Brain microvascular endothelial cell (primary cell): ENCODE results near the gene GRAMD1A.
"Not testable (repeated sequence)": the region's sequence is repeated elsewhere in the genome, so short reads cannot be mapped to it uniquely, and the experiment has no call there.

Experiments
- DNase-seq: peaks from one replicate; pipeline ENCODE4 v3.0.0-alpha.2; 2020
- H3K27ac ChIP-seq: fragments of 250-450 bp; sonication (Bioruptor Pico); 2 replicates; pipeline ENCODE4 v1.5.1; 2020; ENCODE audit warnings: mild to moderate bottlenecking, moderate library complexity
- H3K27me3 ChIP-seq: fragments of 250-450 bp; sonication (Bioruptor Pico); replicated peaks from 2 replicates; pipeline ENCODE4 v1.5.1; 2020; ENCODE audit warnings: mild to moderate bottlenecking
- H3K36me3 ChIP-seq: fragments of 250-450 bp; sonication (Bioruptor Pico); replicated peaks from 2 replicates; pipeline ENCODE4 v1.5.1; 2020; ENCODE audit warnings: mild to moderate bottlenecking
- H3K4me3 ChIP-seq: 2 replicates; pipeline ENCODE4 v1.5.1; 2011; ENCODE audit warnings: low read depth, mild to moderate bottlenecking, control low read depth, low read length, moderate library complexity
- in situ Hi-C: cut with HindIII; loops from 2 replicates; pipeline ENCODE4 v1.10.0; 2017; ENCODE audit warnings: low sequenced_read_pairs, low pct_ligation_motif_present
- TF ChIP-seq, protein P1 (sequence below): IDR thresholded peaks from 2 replicates; pipeline ENCODE4 v1.5.1; 2011; ENCODE audit warnings: low read depth, mild to moderate bottlenecking, moderate library complexity, low read length, control low read depth, inconsistent platforms; ENCODE audit errors: missing control alignments

The GRAMD1A gene

GRCh38 chr19:34967551-34967950 lies 32.6 kb upstream of the GRAMD1A start:
- H3K27me3 ChIP-seq: no peaks in the 10 kb centered on the region
- DNase-seq: no peak
- no peak overlapping the region for H3K4me3 ChIP-seq
- in situ Hi-C loops: no loop called here
- no peaks in the 10 kb centered on the region for H3K36me3 ChIP-seq
- H3K27ac ChIP-seq: no peak overlapping the region
- TF ChIP-seq, protein P1, sequence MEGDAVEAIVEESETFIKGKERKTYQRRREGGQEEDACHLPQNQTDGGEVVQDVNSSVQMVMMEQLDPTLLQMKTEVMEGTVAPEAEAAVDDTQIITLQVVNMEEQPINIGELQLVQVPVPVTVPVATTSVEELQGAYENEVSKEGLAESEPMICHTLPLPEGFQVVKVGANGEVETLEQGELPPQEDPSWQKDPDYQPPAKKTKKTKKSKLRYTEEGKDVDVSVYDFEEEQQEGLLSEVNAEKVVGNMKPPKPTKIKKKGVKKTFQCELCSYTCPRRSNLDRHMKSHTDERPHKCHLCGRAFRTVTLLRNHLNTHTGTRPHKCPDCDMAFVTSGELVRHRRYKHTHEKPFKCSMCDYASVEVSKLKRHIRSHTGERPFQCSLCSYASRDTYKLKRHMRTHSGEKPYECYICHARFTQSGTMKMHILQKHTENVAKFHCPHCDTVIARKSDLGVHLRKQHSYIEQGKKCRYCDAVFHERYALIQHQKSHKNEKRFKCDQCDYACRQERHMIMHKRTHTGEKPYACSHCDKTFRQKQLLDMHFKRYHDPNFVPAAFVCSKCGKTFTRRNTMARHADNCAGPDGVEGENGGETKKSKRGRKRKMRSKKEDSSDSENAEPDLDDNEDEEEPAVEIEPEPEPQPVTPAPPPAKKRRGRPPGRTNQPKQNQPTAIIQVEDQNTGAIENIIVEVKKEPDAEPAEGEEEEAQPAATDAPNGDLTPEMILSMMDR: no peak

GRCh38 chr19:34969721-34970120 lies 30.4 kb upstream of the GRAMD1A start:
- TF ChIP-seq, protein P1: no peak
- no peak overlapping the region for H3K4me3 ChIP-seq
- DNase-seq: no peak
- no peak overlapping the region for H3K27ac ChIP-seq
- no peaks in the 10 kb centered on the region for H3K36me3 ChIP-seq
- in situ Hi-C loops: no loop called here
- no peaks in the 10 kb centered on the region for H3K27me3 ChIP-seq

GRCh38 chr19:34970185-34970780 lies 29.8 kb upstream of the GRAMD1A start:
- H3K36me3 ChIP-seq, DNase-seq, in situ Hi-C loops, H3K27ac ChIP-seq, H3K4me3 ChIP-seq, H3K27me3 ChIP-seq: not testable (repeated sequence)

GRCh38 chr19:34972163-34972705 lies 27.9 kb upstream of the GRAMD1A start:
- in situ Hi-C loops: no loop called here
- DNase-seq: no peak
- TF ChIP-seq, protein P1: no peak
- Histone ChIP-seq H3K27me3 (no peaks in the 10 kb centered on the region), H3K4me3 (no peak overlapping the region), H3K27ac (no peak overlapping the region), H3K36me3 (no peaks in the 10 kb centered on the region)

GRCh38 chr19:34974646-34975045 lies 25.5 kb upstream of the GRAMD1A start:
- TF ChIP-seq, protein P1: no peak
- Histone ChIP-seq H3K4me3 (no peak overlapping the region), H3K36me3 (no peaks in the 10 kb centered on the region), H3K27me3 (no peaks in the 10 kb centered on the region), H3K27ac (no peak overlapping the region)
- DNase-seq: no peak
- in situ Hi-C loops: no loop called here

DNA sequence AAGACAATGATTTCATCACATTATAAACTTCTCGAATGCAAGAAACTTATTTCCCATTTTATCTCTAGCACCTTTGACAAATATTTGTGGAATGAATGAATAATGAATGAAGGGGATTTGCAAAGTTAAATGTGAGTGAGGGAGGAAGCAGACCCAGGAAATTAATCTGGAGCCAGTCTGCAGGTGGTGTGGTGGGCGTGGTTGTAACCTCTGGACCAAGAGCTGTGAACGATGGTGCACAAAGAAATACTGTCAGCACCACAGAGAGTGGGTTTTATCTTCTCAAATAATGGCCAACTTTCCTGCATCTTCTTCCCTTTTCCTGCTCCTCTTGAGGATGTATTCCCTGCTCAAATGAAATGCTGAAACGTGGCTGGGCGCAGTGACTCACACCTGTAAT lies 25.1 kb upstream of the GRAMD1A start:
- Histone ChIP-seq H3K4me3 (no peak overlapping the region), H3K27me3 (no peaks in the 10 kb centered on the region), H3K36me3 (no peaks in the 10 kb centered on the region), H3K27ac (no peak overlapping the region)
- no peak for DNase-seq
- TF ChIP-seq, protein P1: no peak
- in situ Hi-C loops: no loop called here
